Neural cell (in vitro differentiated cells): ENCODE measurements around the gene VPS39.

Experiments used
- CTCF ChIP-seq: fragments of 450-650 bp; IDR thresholded peaks from 2 replicates; pipeline ENCODE4 v1.5.1; 2014; ENCODE audit warnings: antibody characterized with exemption, mild to moderate bottlenecking, moderate library complexity; ENCODE audit not compliant: poor library complexity, severe bottlenecking
- EP300 ChIP-seq: fragments of 450-650 bp; conservative IDR thresholded peaks from 2 replicates; pipeline ENCODE4 v1.6.1; 2014; ENCODE audit warnings: antibody characterized with exemption, mild to moderate bottlenecking, moderate library complexity; ENCODE audit not compliant: poor library complexity, severe bottlenecking
- EZH2 ChIP-seq: fragments of 200-600, 300-800 bp; shearing (Covaris generic), sonication (generic); IDR thresholded peaks from 2 replicates; pipeline ENCODE4 v1.6.1; 2014; ENCODE audit warnings: antibody characterized with exemption, low read length, borderline replicate concordance, mild to moderate bottlenecking; ENCODE audit not compliant: insufficient read depth, poor library complexity, severe bottlenecking
- MXI1 ChIP-seq: fragments of 450-650 bp; conservative IDR thresholded peaks from 2 replicates; pipeline ENCODE4 v1.6.1; 2014; ENCODE audit warnings: antibody characterized with exemption, mild to moderate bottlenecking; ENCODE audit not compliant: poor library complexity, severe bottlenecking
- POLR2AphosphoS5 ChIP-seq: IDR thresholded peaks from 2 replicates; pipeline ENCODE4 v1.6.1; 2012
- RAD21 ChIP-seq: fragments of 450-650 bp; conservative IDR thresholded peaks from 2 replicates; pipeline ENCODE4 v1.6.1; 2014; ENCODE audit warnings: antibody characterized with exemption, mild to moderate bottlenecking, moderate library complexity
- SMC3 ChIP-seq: fragments of 450-650 bp; conservative IDR thresholded peaks from 2 replicates; pipeline ENCODE4 v1.6.1; 2014; ENCODE audit warnings: antibody characterized with exemption, mild to moderate bottlenecking, moderate library complexity; ENCODE audit not compliant: poor library complexity
- TAF1 ChIP-seq: IDR thresholded peaks from 2 replicates; pipeline ENCODE4 v1.6.1; 2012; ENCODE audit warnings: low read depth
- TF ChIP-seq, protein P1 (sequence below): IDR thresholded peaks from 2 replicates; pipeline ENCODE4 v1.6.1; 2012; ENCODE audit warnings: borderline replicate concordance

GRCh38 chr15:42157981-42158765, 49.9 kb downstream of the VPS39 start:
- TF ChIP-seq CTCF (no peak), EP300 (no peak), EZH2 (no peak), MXI1 (no peak), SMC3 (no peak), POLR2AphosphoS5 (no peak), RAD21 (no peak), TAF1 (no peak)
- TF ChIP-seq, protein P1, sequence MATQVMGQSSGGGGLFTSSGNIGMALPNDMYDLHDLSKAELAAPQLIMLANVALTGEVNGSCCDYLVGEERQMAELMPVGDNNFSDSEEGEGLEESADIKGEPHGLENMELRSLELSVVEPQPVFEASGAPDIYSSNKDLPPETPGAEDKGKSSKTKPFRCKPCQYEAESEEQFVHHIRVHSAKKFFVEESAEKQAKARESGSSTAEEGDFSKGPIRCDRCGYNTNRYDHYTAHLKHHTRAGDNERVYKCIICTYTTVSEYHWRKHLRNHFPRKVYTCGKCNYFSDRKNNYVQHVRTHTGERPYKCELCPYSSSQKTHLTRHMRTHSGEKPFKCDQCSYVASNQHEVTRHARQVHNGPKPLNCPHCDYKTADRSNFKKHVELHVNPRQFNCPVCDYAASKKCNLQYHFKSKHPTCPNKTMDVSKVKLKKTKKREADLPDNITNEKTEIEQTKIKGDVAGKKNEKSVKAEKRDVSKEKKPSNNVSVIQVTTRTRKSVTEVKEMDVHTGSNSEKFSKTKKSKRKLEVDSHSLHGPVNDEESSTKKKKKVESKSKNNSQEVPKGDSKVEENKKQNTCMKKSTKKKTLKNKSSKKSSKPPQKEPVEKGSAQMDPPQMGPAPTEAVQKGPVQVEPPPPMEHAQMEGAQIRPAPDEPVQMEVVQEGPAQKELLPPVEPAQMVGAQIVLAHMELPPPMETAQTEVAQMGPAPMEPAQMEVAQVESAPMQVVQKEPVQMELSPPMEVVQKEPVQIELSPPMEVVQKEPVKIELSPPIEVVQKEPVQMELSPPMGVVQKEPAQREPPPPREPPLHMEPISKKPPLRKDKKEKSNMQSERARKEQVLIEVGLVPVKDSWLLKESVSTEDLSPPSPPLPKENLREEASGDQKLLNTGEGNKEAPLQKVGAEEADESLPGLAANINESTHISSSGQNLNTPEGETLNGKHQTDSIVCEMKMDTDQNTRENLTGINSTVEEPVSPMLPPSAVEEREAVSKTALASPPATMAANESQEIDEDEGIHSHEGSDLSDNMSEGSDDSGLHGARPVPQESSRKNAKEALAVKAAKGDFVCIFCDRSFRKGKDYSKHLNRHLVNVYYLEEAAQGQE = no peak
